Anterior cingulate cortex (tissue), 58 donors: ENCODE measurements around the gene FAM24A.

Source experiments
- DNase-seq, 58 donors: peaks; one replicate each; lab custom pipeline; 2025; lab: John Stamatoyannopoulos, UW

FAM24A gene

DNA sequence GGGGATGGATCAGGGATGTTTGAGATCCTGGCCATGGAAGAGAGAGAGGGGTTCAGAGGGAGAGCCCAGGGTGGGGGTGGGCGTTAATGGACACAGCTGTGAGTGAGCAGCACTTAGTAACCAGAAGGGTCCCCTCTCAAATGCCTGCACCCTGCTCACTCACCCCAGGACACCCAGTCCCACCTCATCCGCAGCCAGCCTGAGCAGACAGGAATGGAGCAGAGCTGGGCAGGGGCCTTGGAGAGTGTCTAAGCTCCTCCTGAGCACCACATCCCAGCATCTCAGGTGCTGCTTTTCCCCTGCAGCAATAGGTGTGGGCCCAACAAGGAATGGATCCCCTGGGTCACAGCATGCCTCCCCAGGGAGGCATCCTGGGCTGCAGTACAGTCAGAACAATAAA lies 5.3 kb downstream of the FAM24A start:
- no peak for DNase-seq

DNA sequence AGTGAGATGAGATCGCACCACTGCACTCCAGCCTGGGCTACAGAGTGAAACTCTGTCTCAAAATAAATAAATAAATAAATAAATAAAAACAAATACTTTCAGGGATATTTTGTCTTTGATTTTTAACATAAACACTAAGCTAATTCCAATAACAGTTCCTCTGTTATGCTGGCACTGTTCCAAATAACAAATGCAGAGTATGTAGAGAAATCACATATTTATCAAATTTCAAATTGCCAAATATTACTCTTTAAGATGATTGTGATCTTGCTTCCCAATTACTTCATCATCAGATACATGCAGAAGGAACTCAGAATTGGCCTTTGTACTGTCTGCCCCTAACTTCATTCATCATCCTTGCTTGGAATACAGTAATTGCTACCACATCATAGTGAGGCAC lies 19.7 kb downstream of the FAM24A start:
- no peak for DNase-seq

DNA sequence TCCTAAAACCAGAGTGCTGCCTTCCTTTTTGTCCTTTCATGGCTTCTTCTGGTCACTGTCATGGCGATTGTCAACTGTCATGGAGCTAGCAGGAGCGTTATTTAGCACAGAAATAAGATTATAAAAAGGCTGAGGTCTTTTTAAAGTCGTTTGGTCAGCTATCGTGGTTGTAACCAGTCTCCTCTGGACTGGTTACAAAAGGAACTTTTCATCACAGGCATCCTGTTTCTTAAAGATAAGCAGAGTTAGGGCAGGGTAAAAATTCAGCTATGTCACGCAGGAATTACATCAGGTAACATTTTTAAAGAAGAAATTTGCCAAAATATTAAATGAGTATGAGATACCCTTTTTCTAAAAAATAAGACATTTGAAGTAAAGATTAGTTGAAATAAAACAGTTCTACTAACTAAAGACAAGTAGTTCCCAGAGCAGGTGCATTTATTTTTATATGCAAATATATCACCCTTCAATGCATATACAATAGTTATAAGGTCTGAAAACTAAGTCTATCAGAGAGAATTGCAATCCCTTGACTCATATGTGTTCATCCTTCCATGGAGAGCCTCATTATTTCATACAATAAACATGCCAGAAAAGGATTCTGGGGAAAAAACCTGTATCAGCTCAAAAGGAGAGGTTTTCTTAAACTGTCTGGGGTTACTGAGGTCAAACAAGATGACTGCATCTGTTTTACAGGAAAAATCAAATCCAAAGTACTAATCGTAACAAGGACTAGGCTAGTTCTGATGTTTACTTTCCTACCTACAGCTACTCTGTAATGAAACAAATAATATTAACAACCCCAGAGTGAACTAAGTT lies 20.9 kb downstream of the FAM24A start:
- DNase-seq, result no peak

DNA sequence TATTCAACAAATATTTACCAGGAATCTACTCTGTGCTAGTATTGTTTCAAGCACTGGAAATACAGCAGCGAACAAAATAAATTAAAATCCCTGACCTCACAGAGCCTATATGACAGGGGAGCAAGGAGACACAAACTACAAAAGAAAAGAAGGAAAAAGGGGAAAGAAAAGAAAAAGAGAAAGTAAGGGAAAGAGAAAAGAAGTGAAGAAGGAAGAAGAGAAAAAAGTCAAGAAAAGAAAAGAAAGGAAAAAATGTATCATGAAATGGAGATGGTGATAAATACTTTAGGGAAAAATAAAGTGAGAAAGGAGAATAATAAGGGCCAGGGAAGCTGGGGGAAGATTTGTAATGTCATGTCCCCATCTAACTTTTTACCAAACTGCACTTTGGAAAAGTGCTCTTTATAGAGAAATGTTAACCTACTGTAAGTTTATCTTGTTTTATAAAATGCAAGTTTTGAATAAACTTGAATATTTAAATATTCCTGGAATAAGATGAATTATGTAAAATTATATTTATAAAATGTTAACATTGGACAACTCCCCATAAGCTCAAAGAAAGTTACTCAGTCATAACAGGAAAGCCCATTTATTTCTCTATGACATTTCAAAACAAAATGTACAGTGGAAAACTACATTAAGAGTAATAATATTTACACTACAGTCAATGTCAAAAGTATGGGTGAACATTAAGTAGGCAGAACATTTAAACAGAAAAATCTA lies 28.9 kb downstream of the FAM24A start:
- no peak for DNase-seq

DNA sequence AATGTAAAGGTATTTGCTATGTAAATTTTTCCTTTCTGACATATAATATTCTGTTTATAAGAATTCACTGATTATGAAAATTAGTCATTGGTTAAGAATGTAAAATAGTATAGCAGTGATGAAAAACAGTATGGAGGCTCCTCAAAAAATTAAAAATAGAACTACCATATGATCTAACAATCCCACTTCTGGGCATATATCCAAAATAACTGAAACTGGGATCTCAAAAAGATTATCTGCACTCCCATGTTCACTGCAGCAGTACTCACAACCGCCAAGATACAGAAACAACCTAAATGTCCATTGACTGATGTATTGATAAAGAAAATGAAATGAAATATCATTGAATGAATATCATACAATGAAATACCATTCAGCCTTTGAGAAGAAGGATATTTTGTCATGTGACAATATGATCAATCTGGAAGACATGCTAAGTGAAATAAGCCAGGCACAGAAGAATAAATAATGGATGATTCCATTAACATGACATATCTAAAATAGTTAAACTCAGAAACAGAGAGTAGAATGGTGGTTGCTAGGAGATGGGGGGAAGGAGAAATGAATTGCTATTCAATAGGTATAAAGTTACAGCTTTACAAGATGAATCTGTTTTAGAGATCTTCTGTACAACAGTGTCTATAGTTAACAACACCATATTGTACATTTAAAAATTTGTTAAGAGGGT lies 29.6 kb downstream of the FAM24A start:
- no peak for DNase-seq

DNA sequence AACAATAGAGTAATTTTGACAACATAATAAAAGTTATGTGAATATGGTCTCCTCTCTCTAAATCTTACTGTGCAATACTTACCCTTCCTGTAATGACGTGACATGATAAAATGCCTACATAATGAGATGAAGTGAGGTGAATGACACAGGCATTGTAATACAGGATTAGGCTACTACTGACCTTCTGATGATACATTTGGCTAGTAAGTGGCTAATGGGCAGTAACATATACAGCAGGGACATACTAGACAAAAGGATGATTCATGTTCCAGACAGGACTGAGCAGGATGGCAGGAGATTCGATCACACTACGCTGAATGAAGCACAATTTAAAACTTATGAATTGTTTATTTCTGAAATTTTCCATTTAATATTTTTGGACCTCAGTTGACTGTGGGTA lies 38.9 kb downstream of the FAM24A start:
- DNase-seq, result no peak

DNA sequence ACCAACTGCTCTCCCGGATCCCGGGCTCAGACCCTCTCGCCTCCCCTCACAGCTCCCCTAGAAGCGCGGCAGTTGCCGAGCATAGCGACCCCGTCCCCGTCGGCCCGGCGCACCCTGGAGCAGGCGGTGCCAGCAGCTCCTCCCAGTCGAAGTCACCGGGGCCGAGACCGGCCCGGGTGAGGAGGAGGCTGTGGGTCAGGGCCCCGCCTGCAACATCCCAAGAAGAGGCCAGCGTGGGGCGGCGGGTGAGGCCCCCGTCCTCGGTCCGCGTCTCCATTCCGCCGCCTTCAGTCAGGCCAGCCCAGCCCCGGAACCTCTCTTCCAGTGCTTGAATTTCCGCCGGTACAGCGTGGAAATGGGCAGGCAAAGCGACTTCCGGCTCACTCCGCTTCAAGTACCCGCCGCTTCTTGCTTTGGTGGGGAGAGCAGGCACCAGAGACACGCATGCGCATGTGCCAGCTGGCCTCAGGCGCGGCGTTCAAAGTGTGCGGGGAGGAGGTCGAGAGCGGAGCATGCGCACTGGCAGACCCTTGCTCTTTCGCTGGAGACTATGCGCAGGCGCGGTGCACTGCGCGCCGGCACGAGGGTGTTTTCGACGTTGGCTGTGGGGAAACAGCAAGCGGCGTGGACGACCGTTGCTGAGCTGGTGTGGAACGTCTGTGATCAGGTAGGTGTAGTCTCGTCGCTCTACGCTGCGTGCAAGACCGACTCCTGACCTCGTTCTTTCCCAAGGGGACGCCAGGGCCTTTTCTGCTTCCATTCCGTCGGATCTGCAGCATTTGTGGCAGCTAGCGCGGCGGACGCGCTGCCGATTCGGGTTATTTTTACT lies 43.7 kb downstream of the FAM24A start, which contains the start of gene C10orf88:
TSS of gene C10orf88 (minus strand) at position 326 of the 829 bp plus-strand sequence. CDS start at position 277, 49 bp downstream.
- peak; percentile 82 to 98 (median 96) for DNase-seq

DNA sequence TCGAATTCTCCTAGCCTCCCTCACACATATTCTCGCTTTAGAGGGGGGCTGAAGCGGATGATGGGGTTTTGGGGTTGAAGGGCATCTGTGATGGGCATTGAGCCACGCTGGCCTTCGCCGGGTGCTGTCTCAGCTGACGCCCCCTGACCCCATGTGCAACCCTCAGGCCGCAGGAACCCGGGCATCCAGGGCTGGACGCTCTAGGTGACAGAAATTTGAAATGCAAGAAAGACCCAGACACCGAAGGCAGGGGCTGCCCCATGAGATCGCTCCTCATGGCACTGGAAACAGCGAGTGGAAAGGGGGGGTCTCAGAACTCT lies 44.3 kb downstream of the FAM24A start:
- DNase-seq, result peak in 1 of 58 donors; percentile 40

DNA sequence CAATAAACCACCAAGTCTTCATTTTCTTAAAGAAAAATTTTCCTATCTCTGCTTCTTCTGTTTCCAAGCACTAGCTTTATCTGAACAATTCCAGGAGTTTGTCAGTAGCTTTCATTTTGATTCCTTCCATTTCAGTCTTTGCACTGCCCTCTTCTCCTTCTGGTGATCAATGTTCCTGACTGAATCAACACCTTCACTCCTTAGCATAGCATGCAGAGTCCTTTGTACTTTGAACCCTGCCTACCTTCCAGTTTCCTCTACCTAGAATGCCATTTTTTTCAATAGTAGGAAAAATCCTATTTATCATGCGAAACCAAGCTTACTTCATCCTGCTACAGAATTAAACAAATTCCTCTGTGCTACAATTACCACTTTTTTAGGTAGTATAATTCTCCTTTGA lies 45.5 kb downstream of the FAM24A start:
- DNase-seq, result no peak

DNA sequence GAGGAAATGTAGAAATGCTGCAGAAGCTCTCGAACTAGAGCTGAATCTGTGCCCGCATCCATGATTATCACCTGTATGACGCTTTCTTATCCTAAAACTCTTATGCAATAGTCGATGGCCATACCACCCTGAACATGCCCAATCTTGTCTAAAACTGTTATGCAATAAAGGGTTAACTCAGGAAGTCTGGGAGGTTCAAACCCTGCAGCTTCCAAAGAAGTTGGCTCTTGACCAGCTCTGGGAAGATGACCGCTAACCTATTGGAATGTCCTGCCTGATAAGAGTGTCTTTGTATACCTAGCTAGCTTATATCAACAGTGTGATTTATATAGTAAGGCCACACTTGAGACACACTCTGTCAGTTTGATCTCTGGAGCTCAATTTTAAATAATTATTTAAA lies 47.1 kb downstream of the FAM24A start:
- DNase-seq, result no peak

DNA sequence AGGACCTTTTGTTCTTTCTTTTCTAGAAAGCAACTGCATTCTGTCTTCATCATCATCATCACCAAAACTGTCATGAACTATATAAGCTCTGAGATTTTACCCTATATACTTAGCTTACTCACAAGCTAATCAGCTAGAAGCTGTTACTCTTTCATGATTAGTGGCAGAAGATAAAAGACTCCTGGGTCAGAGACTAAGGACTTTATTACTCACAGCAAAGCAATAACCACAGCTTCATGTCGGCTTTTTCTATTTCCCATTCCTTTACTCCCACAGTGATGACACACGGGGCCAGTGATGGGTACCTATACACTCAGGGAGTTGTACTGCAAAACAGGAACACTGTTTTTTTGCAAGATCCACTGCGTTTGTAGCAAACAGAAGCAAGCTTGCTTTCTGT lies 52.0 kb downstream of the FAM24A start:
- no peak for DNase-seq
